GM23338 (cell line): ENCODE measurements around the gene SCTR.

ENCODE experiments used
- CREB1 ChIP-seq: fragments of 250-450 bp; sonication (Bioruptor Pico); IDR thresholded peaks from 2 replicates; pipeline ENCODE4 v1.5.0; 2020; ENCODE audit warnings: low read depth, mild to moderate bottlenecking, moderate library complexity
- CTCF ChIP-seq, 2 experiments: fragments of 200-600 bp in 1 of 2; sonication (generic) in 1 of 2; conservative IDR thresholded peaks; 2 replicates each; pipeline versions ENCODE4 v1.5.1 to v1.6.1; 2016 to 2017; ENCODE audit warnings: antibody characterized with exemption in 2 of 2, low read depth in 2 of 2, mild to moderate bottlenecking in 2 of 2, moderate library complexity in 1 of 2
- ETS1 ChIP-seq: IDR thresholded peaks from 2 replicates; pipeline ENCODE4 v1.6.1; 2016; ENCODE audit warnings: antibody characterized with exemption
- EZH2 ChIP-seq: fragments of 200-600 bp; sonication (generic); IDR thresholded peaks from one replicate; pipeline ENCODE4 v1.8.0; 2017; ENCODE audit warnings: antibody characterized with exemption, mild to moderate bottlenecking, low read depth; ENCODE audit not compliant: unreplicated experiment
- EZH2phosphoT487 ChIP-seq: fragments of 200-600 bp; sonication (generic); IDR thresholded peaks from one replicate; pipeline ENCODE4 v1.8.1; 2018; ENCODE audit warnings: antibody characterized with exemption; ENCODE audit not compliant: unreplicated experiment
- JUNB ChIP-seq: IDR thresholded peaks from one replicate; pipeline ENCODE4 v1.6.1; 2016; ENCODE audit warnings: antibody characterized with exemption; ENCODE audit not compliant: unreplicated experiment
- NANOG ChIP-seq: IDR thresholded peaks from 2 replicates; pipeline ENCODE4 v1.6.1; 2016; ENCODE audit warnings: antibody characterized with exemption, borderline replicate concordance
- POLR2AphosphoS5 ChIP-seq: IDR thresholded peaks from 2 replicates; pipeline ENCODE4 v1.6.1; 2016; ENCODE audit warnings: antibody characterized with exemption, low read depth
- REST ChIP-seq: IDR thresholded peaks from one replicate; pipeline ENCODE4 v1.6.1; 2018; ENCODE audit warnings: antibody characterized with exemption; ENCODE audit not compliant: unreplicated experiment
- STAT1 ChIP-seq: IDR thresholded peaks from one replicate; pipeline ENCODE4 v1.6.1; 2016; ENCODE audit warnings: antibody characterized with exemption; ENCODE audit not compliant: unreplicated experiment
- ZNF114 ChIP-seq: fragments of 250-450 bp; sonication (Bioruptor Pico); IDR thresholded peaks from 2 replicates; pipeline ENCODE4 v1.5.0; 2020; ENCODE audit warnings: mild to moderate bottlenecking, moderate library complexity
- ZNF331 ChIP-seq: fragments of 250-450 bp; sonication (Bioruptor Pico); IDR thresholded peaks from 2 replicates; pipeline ENCODE4 v1.5.0; 2020; ENCODE audit warnings: low read depth, mild to moderate bottlenecking, moderate library complexity
- ZNF462 ChIP-seq: fragments of 250-450 bp; sonication (Bioruptor Pico); IDR thresholded peaks from 2 replicates; pipeline ENCODE4 v1.5.0; 2020; ENCODE audit warnings: mild to moderate bottlenecking, moderate library complexity

- TF ChIP-seq CTCF (conservative IDR thresholded peaks at IDR 0.05; ENCODE audit: low read depth in 2 of 2) (no peak), EZH2 (no peak), CREB1 (peak; percentile 19; the same call in 1 of the 2 replicates), REST (no peak), ETS1 (no peak), EZH2phosphoT487 (no peak), POLR2AphosphoS5 (0 out of 2 replicates have a peak, but pooled peaks have one; percentile 28), ZNF331 (CRISPR knock-in tag) (no peak), JUNB (no peak), ZNF462 (CRISPR knock-in tag) (no peak), NANOG (no peak), STAT1 (no peak), ZNF114 (CRISPR knock-in tag) (no peak)
Observed at GRCh38 chr2:119544075-119544938, 20.0 kb upstream of the SCTR start, which contains the start of gene CFAP221.
